GM12873 (cell line): ENCODE data around the gene SLC47A2.

ENCODE experiments used
- CTCF ChIP-seq: IDR thresholded peaks from 2 replicates; pipeline ENCODE4 v1.5.1; 2012; ENCODE audit warnings: low read depth, mild to moderate bottlenecking, moderate library complexity, low read length, control low read depth; ENCODE audit not compliant: insufficient read depth; ENCODE audit errors: missing control alignments

The SLC47A2 gene

GRCh38 chr17:19739241-19740201 is 23.1 kb upstream of the SLC47A2 start:
- no peak for TF ChIP-seq CTCF

GRCh38 chr17:19738757-19739156 is 22.4 kb upstream of the SLC47A2 start:
- no peak for TF ChIP-seq CTCF

- no peak for TF ChIP-seq CTCF
Observed at GRCh38 chr17:19738073-19738449, 21.7 kb upstream of the SLC47A2 start.

GRCh38 chr17:19737305-19738072 is 21.1 kb upstream of the SLC47A2 start:
- no peak for TF ChIP-seq CTCF

GRCh38 chr17:19736071-19736470 is 19.7 kb upstream of the SLC47A2 start:
- no peak for TF ChIP-seq CTCF

GRCh38 chr17:19733953-19734526 is 17.7 kb upstream of the SLC47A2 start:
- TF ChIP-seq CTCF: no peak

GRCh38 chr17:19731626-19732025 is 15.2 kb upstream of the SLC47A2 start:
- TF ChIP-seq CTCF: no peak
